Glutamatergic neuron (in vitro differentiated cells): ENCODE measurements around the gene MDM2. TPM values are rescaled to one million over a fixed set of nuclear protein-coding genes. Genes with fewer than 3 reads are reported as not detected.

ENCODE experiments used
- DNase-seq: peaks from one replicate; pipeline ENCODE4 v3.0.0; 2022
- H3K27ac Mint-ChIP-seq: one replicate; pipeline ENCODE4 v1.8.0; 2020; ENCODE audit warnings: mild to moderate bottlenecking, mixed read lengths, inconsistent platforms; ENCODE audit not compliant: unreplicated experiment
- H3K27me3 Mint-ChIP-seq: one replicate; pipeline ENCODE4 v1.8.0; 2020; ENCODE audit warnings: mild to moderate bottlenecking, moderate library complexity, mixed read lengths, inconsistent platforms; ENCODE audit not compliant: unreplicated experiment
- H3K36me3 Mint-ChIP-seq: one replicate; pipeline ENCODE4 v1.8.0; 2020; ENCODE audit warnings: mild to moderate bottlenecking, mixed read lengths, inconsistent platforms; ENCODE audit not compliant: unreplicated experiment
- H3K4me1 Mint-ChIP-seq: one replicate; pipeline ENCODE4 v1.8.0; 2020; ENCODE audit warnings: mild to moderate bottlenecking, low read depth, mixed read lengths, inconsistent platforms; ENCODE audit not compliant: unreplicated experiment
- H3K4me3 Mint-ChIP-seq: one replicate; pipeline ENCODE4 v1.8.0; 2020; ENCODE audit warnings: mild to moderate bottlenecking, mixed read lengths, inconsistent platforms; ENCODE audit not compliant: unreplicated experiment
- H3K9me3 Mint-ChIP-seq: one replicate; pipeline ENCODE4 v1.8.0; 2020; ENCODE audit warnings: mild to moderate bottlenecking, moderate library complexity, mixed read lengths, inconsistent platforms; ENCODE audit not compliant: unreplicated experiment
- CTCF ChIP-seq: fragments of 200-600 bp; sonication (generic); IDR thresholded peaks from one replicate; pipeline ENCODE4 v1.5.0; 2021; ENCODE audit not compliant: partially characterized antibody, unreplicated experiment
- total RNA-seq: library from RNA; stranded (reverse); fragmentation: NEBNext Ultra II Directional; extraction: Animal tissue kit (Norgen Biotek cat#: 25700); gene quantifications from one replicate; pipeline ENCODE4 v1.2.1, GENCODE V29; 2021; ENCODE audit not compliant: unreplicated experiment

The MDM2 gene
- total RNA-seq, 1 donor from 2014 or later, result 84.9 TPM

GRCh38 chr12:68899251-68899771 lies 91.3 kb downstream of the MDM2 start:
- Mint-ChIP-seq H3K4me3 (no peak overlapping the region), H3K36me3 (no peaks in the 10 kb centered on the region), H3K27me3 (no peaks in the 10 kb centered on the region), H3K9me3 (no peaks in the 10 kb centered on the region), H3K27ac (no peak overlapping the region), H3K4me1 (no peaks in the 10 kb centered on the region)
- no peak for TF ChIP-seq CTCF
- DNase-seq, result no peak

GRCh38 chr12:68900241-68900640 lies 92.3 kb downstream of the MDM2 start:
- Mint-ChIP-seq H3K4me3 (no peak overlapping the region), H3K9me3 (no peaks in the 10 kb centered on the region), H3K4me1 (no peaks in the 10 kb centered on the region), H3K27ac (no peak overlapping the region), H3K36me3 (no peaks in the 10 kb centered on the region), H3K27me3 (no peaks in the 10 kb centered on the region)
- no peak for DNase-seq
- TF ChIP-seq CTCF, result no peak

Other genes starting within 250 kb of the MDM2 start
- 68.2 TPM for gene RAP1B, start 197.3 kb upstream of the MDM2 start, total RNA-seq
- 51.6 TPM for gene NUP107, start 121.2 kb upstream of the MDM2 start, total RNA-seq
- 26.2 TPM for gene SLC35E3, start 62.0 kb upstream of the MDM2 start, total RNA-seq
- not detected for gene CPM, start 125.0 kb downstream of the MDM2 start, total RNA-seq